Measurements from ENCODE around the gene TMEM115.

GRCh38 chr3:50341537-50341936 lies 17.8 kb downstream of the TMEM115 start:
- TF ChIP-seq CTCF (conservative IDR thresholded peaks at IDR 0.05; ENCODE audit: low read depth, low read length) (no peak), EZH2 (IDR thresholded peaks at IDR 0.05; ENCODE audit: borderline replicate concordance, low read depth, low read length, poor library complexity, severe bottlenecking) (no peak)
